Measurements from ENCODE around the gene JAG2.

JAG2 gene

DNA sequence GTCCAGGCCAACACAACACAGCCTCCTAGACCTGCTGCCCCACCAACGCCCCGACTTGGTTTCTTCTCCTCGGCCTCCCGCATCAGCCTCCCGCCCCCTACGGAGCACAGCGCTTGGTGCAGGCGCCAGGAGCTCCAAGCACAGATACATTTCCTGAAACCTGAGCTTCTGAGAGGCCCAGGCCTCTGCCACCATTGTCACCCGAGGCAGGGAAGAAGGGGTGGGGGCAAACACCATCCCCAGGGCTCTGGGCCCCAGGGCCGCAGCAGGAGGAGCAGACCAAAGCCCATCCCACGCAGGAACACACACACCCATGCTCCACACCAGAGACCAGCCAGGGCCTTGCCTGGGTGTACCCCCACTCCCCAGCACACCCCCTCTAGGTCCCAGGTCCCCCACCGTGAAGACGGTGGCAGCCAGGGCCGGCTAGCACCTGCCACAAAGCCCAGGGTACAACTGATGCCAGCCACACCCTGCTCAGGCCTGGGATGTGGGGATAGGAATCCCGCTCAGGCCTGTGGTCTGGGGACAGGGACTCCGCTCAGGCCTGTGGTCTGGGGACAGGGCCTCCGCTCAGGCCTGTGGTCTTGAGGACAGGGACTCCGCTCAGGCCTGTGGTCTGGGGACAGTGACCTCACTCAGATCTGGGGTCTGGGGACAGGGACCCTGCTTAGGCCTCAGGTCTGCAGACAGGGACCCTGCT is 5.4 kb downstream of the JAG2 start:
- no peak for DNase-seq

DNA sequence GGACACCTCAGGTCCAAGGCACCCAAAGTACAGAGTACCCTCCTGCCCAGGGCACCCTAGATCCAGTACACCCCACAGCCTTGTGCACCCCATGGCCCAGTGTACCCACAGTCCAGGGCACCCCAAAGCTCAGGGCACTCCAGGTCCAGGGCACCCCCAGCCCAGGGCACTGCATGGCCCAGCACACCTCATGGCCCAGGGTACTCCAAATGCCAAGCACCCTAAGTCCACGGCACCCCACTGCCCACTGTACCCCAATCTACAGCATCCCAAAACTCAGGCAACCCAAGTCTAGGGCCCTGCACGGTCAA is 6.0 kb downstream of the JAG2 start:
- no peak for DNase-seq

DNA sequence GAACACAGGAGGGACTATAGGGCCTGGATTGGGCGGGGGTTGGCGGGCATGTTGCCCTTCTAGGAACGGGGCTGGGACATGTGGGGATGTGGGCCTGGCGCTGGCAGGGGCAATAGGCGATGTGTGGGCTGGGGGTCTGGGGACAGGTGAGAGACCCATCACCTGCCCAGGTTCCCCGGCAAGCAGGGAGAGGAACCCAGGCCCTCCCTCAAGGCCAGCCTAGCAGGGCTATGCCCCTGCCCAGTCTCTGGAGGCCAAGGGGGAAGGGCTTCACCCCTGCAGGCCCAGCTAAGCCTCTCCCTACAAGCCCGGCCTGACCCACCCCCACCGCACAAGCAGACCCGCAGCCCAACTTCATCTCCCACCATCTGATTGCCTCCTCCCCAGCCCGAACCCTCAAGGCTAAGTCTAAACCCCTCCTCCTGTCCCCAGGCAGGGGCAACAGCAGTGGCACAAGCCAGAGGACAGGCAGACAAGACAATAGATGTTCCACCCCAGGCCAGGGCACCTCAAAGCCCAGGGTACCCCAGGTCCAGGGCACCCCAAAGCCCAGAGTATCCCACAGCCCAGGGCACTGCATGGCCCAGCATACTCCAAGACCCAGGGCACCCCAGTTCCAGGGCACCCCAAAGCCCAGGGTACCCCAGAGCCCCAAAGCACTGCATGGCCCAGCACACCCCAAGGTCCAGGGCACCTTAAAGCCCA is 6.5 kb downstream of the JAG2 start:
- DNase-seq, result no peak

DNA sequence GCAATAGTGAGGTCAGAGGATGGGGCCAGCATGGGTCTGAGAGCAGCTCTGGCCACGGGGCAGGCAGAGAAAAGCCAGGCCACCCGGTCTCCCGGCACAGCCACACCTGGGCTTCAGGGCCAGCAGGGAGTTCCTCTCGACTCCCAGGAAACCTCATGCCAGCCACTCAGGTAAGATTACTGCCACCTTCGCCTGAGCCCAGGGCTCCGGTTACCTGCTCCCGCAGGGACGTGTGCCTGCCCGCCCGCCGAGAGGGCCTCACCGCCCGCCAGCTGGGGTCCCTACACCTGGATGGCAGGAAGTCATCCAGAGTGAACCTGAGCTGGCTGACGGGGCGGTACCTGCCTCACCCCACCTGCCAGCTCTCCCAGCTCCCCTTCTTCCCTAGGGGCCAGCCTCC is 7.3 kb downstream of the JAG2 start:
- DNase-seq, result no peak

DNA sequence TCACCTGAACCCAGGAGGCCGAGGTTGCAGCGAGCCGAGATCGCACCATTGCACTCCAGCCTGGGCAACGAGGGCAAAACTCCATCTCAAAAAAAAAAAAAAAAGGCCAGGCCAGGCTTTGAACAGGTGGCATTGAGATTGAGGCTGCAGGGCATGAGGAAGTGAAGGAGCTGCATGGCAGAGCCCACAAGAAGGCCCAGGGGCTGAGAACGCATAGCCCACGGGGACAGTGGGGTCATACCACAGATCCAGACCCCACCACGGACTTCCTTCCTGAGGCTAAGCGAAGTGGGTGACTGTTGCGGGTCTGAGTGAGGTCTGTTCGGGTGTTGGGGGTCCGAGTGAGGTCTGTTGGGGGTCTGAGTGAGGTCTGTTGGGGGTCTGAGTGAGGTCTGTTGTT is 7.8 kb downstream of the JAG2 start:
- no peak for DNase-seq

DNA sequence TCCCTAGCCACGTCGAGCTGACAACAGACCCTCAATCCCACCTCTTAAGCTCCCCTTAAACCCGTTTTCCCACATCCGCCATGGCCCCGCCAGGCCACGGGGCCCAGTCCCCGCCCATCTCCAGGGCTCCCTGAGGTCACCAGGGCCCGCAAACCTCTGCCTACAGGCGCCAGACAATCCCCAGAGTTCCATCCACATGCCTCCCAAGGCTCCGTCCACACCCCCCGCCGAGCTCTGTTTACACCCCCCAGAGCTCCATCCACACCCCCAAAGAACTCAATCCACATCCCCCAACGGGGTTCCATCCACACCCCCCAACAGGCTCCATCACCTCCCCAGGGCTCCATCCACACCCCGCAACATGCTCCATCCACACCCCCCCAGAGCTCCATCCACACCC is 9.2 kb downstream of the JAG2 start:
- DNase-seq, result no peak

DNA sequence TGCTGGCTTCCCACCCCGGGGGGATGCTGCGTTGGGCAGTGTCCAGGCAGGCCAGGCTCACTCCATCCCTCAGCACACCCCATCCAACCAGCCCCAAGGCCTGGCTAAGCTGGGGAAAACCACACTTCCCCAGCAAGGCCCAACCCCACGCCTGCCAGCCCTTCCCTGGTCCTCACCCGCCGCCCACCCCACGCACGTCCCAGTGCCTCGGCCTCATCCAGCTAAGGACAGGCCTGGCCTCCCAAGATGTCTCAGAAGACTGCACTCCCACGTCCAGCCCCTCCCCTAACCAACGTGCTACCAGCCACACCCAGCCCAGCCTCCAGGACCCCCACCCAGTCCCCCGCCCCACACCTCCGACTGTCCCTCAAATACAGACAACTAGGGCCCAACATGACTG is 9.8 kb downstream of the JAG2 start:
- DNase-seq, result no peak

DNA sequence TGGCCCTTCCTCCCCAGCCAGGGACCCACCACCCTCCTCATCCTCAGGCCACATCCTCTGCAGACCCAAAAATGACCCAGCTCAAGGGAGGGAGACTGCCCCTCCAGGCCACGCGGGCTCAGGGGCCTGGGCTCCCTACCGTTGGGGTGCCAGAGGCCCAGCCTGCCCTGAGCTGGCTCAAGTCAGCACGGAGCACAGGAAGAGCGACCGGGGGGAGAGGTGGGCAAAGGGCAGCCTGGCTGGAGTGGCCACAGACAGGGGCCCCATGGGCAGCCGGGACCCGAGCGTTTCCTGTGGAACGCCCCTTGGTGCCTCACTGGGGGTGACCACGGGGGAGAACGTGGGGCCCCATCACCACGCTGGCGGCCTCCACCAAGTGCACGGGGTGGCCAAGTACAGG is 10.7 kb downstream of the JAG2 start:
- no peak for DNase-seq

DNA sequence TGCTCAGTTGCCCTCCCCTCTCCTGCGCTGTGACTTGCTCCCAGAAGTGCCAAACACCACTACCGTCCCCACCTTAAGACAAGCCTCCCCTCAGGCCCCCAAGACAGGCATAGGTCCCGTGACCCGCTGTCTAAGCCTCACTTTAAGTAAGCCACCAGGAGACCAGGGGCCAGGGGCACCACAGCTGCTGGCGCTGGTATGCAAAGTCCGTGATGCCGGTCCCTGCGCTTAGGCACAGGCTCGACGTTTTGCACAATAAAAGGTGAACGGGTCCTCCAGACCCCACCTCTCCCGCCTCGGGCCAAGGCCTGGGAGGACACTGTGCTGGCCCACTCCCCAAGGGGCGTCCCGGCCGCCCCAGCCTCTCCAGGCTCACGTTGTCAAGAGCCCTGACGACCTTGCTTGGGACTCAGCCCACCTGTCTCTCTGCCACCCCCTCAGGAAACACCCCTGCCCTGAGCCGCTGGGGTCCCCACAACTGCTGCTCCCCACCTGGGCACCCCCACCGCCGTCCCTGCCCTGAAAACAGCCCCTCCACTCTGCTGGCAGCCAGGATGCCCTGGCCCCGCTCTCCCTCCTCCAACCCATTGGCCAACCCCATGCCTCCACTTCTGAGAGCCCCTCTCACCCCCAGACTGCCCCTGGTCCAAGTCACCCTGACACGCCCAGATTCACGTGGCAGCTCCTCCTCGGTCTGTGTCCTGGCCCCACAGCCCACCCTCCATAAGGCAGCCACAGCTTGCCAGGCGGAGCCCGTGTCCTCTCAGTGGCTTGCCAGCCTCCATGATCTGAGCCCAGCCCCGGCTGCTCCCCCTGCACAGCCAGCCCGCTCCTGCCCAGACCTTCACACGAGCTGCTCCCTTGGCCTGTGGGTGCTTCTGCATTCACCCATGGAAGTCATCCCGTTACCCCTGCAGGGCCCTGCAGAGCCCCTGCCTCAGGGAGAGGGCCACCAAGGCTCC is 11.9 kb downstream of the JAG2 start:
- DNase-seq, result no peak

DNA sequence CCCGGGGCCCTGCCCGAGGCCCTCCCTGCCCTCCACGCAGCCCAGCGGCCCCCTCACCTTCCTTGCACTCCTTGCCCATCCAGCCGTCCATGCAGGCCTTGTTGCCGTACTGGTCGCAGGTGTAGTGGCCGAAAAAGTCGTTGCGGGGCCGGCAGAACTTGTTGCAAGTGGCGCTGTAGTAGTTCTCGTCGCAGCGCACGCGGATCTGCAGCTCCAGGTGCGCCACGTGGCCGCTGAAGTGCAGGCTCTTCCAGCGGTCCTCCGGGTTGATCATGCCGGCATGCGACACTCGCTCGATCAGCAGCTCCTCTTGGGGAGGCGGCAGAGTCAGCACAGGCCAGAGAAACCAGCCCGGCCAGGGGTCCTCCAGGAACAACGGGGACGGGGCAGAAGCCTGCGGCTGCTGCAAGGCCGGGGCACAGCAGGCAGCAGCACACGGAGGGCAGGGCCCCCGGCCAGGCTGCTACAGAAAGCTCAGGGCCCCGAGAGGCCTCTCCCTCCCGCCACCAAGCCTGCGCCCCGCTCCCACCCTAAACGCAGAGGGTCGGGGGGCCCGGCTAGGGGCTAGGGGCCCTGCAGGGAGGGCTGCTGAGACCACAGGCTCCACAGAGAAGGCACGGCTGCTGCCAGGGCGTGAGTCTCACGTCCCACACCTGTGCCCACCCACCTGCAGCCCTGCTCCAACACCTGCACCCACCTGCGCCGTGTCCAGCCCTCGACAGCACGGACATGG is 12.7 kb downstream of the JAG2 start:
- DNase-seq, result no peak

DNA sequence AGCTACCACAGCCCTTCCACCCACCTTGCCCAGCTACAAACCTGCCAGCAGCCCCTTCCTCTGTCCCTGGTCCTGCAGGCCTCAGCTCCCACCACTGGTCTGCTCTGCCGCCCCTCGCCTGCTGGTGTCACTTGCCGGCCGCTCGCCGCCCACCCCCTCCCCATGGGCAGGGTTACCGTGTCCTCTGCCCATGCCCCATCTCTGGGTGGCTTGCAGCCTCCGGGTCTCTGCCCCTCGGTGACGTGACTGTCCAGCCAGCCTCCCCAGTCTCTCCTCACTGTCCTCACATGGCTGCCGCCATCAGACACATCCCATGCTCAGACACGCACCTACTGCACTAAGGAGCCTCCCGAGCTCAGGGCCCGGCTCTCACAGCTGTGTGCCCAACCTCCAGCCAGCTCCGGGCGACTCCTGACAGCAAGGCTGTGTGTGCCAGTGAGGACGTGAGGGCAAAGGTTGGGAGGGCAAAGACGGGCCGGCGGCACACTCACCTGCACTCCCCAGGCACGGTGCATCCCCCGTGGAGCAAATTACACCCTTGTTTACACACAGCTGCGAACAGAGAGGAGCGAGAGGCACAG is 13.4 kb downstream of the JAG2 start:
- no peak for DNase-seq

DNA sequence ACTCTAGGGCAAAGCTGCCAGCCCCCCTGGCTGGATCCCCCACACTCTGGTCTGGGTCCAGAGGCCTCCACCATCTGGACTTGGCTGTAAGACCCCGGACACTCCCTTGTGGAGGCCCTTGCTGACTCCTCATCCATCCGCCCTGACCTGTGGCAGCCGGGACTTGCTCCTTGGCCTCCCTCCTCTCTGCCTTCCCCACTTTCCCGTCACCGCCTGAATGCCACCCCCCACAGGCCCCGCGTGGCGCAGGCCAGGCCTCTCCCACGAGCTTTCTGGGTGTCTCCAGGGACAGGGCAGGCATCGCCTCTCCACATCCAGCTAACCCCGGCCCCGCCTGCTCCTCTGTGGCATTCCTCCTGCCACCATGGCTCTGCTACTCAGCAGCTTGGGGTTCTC is 14.1 kb downstream of the JAG2 start:
- DNase-seq, result no peak

DNA sequence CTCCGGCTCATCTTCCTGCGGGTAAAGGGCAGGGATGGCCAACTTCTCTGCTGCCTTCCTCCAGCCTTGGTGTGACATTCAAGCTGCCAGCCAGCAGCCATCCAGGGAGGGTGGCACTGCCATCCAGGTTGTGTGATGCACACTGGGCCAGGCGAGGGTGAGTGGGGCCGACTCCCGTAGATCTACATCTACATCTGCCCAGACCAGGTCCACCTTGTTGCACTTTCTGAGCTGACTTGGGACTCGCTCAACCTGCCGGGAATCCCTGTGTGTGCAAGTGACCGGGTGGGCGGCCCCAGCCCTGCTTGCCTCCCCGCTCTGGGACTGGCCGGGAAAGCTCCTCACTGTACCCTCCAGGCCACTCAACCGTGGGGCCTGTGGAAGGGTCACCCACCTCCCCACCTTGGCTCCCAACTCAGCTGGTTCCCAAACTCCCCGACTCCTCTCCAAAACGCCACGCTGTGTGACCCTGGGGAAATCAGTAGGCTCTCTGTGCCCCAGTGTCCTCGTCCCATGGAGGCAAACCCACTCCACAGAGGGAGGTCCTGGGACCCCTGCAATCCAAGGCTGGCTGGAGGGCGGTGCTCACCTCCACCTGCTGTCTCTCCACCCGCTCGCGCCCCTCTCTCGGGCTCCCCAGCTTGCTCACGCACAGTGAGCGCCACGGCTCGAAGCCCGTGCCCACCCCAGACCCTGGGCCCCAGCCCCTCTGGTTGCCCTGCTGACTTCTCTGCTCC is 14.7 kb downstream of the JAG2 start:
- no peak for DNase-seq

DNA sequence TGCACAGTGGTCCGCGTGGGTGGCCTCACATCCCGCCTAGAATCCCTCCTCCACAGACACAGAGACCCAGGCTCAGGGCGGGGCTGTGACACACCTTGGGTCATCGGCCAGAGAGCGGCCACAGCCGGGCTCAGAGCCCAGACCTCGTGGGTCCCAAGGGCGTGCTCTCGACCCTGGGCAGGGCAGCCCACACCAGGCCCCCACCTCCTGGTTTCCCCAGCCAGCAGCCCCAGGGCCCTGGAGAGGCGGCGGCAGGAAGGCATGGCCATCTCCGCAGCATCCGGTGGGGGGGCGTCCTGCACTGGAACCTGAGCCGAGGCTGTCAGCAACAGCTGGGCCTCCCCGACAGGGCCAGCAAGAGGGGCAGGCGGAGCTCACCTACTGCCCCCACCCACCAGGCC is 15.2 kb downstream of the JAG2 start:
- no peak for DNase-seq

DNA sequence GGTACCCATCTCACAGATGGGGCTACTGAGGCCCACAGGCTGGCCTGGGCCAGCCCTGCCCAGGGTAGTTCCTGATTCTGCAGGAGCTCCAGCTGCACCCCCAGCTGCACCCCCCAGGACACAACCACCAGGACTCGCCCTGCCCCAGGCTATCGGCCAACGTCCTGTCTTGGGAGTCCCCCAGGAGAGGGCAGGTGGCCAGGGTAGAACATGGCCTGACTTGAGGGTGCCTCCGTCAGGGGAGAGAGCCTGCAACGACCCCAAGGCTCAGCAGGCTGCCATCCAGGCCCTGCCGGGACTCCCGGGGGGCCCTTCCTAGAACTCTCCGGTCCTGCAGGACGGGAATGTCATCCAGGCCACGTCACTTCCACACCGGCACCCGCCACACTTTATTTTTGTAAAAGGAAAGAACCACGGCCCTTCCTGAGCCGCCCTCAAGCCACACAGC is 15.8 kb downstream of the JAG2 start:
- DNase-seq, result no peak

DNA sequence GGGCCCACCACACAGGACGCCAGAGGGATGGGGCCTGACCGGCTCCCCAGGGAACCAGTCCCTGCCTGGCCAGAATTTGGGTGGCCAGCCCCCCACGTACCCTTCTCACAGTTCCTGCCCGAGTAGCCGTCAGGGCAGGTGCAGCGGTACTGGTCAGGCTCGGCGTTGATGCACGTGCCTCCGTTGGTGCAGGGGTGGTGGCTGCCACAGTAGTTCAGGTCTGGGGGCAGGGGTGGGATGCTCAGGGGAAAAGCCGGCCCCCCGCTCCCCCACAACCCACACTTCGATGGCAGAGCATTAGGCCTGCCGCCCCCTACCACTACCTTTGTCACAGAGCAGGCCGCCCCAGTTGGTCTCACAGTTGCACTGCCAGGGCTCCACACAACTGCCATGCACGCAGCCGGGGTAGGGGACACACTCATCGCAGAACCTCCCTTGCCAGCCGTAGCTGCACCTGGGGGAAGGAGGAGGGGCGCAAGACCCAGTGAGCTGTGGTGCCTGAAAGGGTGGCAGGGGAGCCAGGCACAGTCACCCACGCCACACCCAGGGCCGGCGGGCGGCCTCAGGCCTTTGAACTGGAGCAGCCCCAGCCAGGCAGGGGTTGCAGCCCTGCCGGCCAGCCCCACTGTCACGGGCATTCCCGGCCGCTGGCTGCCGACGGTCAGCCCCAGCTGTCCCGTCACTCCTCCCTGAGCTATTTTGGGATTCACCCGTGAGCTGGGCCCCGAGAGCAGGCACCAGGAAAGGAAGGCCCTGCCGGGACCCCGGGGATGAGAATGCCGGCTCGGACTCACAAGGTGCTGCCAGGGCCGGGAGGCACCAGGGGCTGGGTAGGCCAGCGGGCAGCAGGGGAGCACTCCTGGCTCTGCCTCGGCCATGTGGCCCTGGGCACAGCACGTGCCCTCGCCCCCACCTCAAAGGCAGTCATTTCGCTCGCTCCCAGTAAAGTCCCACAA is 16.5 kb downstream of the JAG2 start:
- no peak for DNase-seq

DNA sequence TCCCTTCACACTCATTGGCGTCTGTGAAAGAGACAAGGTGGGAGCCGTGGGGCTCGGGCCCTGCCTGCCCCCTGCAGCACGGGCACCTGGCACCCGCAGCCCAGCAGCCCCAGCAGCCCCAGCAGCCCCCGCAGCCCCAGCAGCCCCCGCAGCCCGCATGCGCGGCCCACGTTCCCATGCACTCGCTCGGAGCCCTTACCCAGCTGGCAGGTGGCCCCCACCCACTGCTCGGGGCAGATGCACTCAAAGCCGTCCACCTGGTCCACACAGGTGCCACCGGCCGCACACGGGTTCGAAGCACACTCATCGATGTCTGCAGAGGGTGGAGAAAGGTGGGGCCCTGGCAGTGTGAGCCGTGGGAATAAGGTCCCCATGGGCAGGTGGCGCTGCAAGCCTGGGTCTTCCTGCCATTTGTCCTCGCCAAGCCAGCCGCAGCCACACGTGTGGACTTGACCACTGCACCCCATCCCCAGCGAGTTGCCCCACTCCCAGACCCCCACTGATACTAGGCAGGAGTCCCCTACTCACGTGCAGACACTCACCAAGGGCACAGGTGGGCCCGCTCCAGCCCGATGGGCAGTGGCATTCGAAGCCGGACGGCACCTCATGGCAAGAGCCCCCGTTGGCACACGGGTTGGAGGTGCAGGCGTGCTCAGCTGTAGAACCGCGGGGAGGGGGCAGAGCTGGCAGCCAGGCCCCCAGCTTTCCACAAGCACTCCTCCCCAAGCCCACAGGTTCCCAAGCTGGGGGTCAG is 17.3 kb downstream of the JAG2 start:
- no peak for DNase-seq

DNA sequence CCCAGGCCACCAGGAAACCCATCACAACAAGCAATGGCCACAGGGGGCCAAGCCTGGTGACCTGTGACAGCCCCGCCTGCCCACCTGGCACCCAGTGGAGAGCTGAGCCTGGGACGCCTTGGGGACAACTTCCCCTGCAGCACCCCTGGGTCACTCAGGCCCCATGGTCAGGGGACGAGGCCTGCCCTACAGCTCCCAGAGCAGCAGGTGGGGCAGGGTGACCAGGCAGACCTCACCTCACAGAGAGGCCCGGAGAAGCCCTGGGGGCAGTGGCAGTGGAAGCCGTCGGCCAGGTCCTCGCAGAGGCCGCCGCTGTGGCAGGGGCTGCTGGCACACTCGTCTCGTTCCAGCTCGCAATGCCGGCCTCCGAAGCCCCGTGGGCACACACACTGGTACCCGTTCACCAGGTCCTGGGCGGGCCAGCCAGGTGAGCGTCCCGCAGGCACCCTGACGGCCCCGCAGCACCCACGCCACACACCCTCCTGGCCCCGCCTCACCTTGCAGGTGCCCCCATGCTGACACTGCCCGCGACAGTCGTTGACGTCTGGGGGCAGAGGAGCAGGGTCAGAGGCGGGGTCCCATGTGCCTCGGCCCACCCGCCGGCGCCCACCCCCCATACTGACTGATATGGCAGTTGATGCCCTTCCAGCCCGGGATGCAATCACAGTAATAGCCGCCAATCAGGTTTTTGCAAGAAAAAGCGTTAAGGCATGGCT is 18.1 kb downstream of the JAG2 start:
- DNase-seq, result no peak

DNA sequence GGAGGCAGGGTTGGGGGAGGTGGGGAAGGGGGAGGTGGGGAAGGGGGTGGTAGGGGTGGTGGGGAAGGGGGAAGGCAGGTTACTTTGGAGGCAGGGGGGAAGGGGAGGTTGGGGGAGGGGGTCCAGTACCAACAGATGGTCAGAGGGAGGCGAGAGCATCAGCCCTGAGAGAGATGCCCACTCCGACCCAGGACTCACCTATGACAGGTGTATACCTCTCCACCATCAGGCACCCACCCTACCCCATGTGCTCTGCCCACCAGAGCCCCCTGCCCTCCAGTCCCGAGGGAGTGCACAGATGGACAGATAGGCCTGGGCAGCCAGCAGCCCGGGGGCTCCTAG is 18.6 kb downstream of the JAG2 start:
- DNase-seq, result no peak
